K562 (cell line): ENCODE results near the gene DHRS3. TPM values are rescaled to one million over a fixed set of nuclear protein-coding genes. Genes with fewer than 3 reads are reported as not detected.
A peak's percentile ranks its signal among the peaks of the same experiment; 100 is the strongest.

ENCODE experiments used
- ATAC-seq: fragments of 200-7000 bp; cut with Tn5 transposase; 3 replicates; pipeline ENCODE4 v1.9.1; 2020; ENCODE audit warnings: moderate library complexity
- BruUV-seq: library from RNA; stranded (reverse); fragments of 400-500 nt; replicated peaks from 2 replicates; lab custom pipeline; 2021; lab: Mats Ljungman, UMichigan
- CTCF ChIA-PET: fragments of 300-600 bp; formaldehyde crosslinking; extraction: SDS; loops from one replicate; lab custom pipeline; 2021; ENCODE audit warnings: low intra/inter-chr PET ratio; lab: Yijun Ruan, JAX
- POLR2A ChIA-PET: fragments of 300-600, 350-650 bp; sonication (Branson Sonifier 250); formaldehyde crosslinking; extraction: SDS; loops from one replicate; lab custom pipeline; 2021; ENCODE audit warnings: antibody characterized with exemption, inconsistent platforms; lab: Yijun Ruan, JAX
- DNase-seq, 4 experiments: peaks; one replicate each; pipeline versions ENCODE4 v3.0.0 to v3.0.0-alpha.2; 2011 to 2018; ENCODE audit warnings: low spot score in 3 of 4, mixed read lengths in 3 of 4; ENCODE audit errors: extremely low read depth in 1 of 4
- FAIRE-seq: peaks from 2 replicates; lab custom pipeline; 2011; peaks lifted over from hg19 to GRCh38; lab: Jason Lieb, UNC
- H2AFZ ChIP-seq: 2 replicates; pipeline ENCODE4 v1.6.0; 2011; ENCODE audit warnings: low read depth, low read length, control low read depth, inconsistent platforms
- H3K27ac ChIP-seq: fragments of 200-600 bp; 3 replicates; pipeline ENCODE4 v1.8.0; 2011; ENCODE audit warnings: low read depth, mild to moderate bottlenecking, control low read depth, inconsistent platforms, low read length, moderate library complexity, mixed read lengths; ENCODE audit errors: extremely low read depth
- H3K27me3 ChIP-seq, 2 experiments: fragments of 300-600 bp in 1 of 2; 2 replicates in 1 of 2; 3 replicates in 1 of 2; pipeline versions ENCODE4 v1.6.0 to v1.8.0; 2011; ENCODE audit warnings: inconsistent platforms in 2 of 2, low read length in 2 of 2, mild to moderate bottlenecking in 1 of 2, mixed read lengths in 1 of 2, moderate library complexity in 1 of 2; ENCODE audit not compliant: control insufficient read depth in 2 of 2, insufficient read depth in 2 of 2
- H3K36me3 ChIP-seq: fragments of 300-600 bp; 3 replicates; pipeline ENCODE4 v1.8.0; 2011; ENCODE audit warnings: mild to moderate bottlenecking, low read length, inconsistent platforms; ENCODE audit not compliant: control insufficient read depth, insufficient read depth
- H3K4me1 ChIP-seq, 2 experiments: fragments of 200-600 bp in 1 of 2; replicated peaks in 1 of 2; 2 replicates in 1 of 2; 3 replicates in 1 of 2; pipeline versions ENCODE4 v1.5.1 to v1.8.0; 2011; ENCODE audit warnings: inconsistent platforms in 2 of 2, low read length in 2 of 2, mild to moderate bottlenecking in 1 of 2, mixed read lengths in 1 of 2, moderate library complexity in 1 of 2; ENCODE audit not compliant: control insufficient read depth in 2 of 2, insufficient read depth in 2 of 2
- H3K4me2 ChIP-seq: 2 replicates; pipeline ENCODE4 v1.6.1; 2011; ENCODE audit warnings: low read length, control low read depth, inconsistent platforms, mixed read lengths; ENCODE audit not compliant: insufficient read depth
- H3K4me3 ChIP-seq: fragments of 200-600 bp; sonication (generic), shearing (Covaris generic); 2 replicates; pipeline ENCODE4 v1.5.1; 2016; ENCODE audit warnings: control low read depth, inconsistent platforms
- H3K79me2 ChIP-seq: fragments of 200-600 bp; 3 replicates; pipeline ENCODE4 v1.8.0; 2011; ENCODE audit warnings: low read length, inconsistent platforms; ENCODE audit not compliant: control insufficient read depth, insufficient read depth
- H3K9ac ChIP-seq, 2 experiments: 2 replicates each; pipeline versions ENCODE4 v1.6.0 to v1.6.1; 2011; ENCODE audit warnings: low read depth in 2 of 2, low read length in 2 of 2, control low read depth in 1 of 2, inconsistent platforms in 1 of 2, mild to moderate bottlenecking in 1 of 2, mixed read lengths in 1 of 2; ENCODE audit not compliant: insufficient read depth in 1 of 2
- H3K9me1 ChIP-seq: one replicate; pipeline ENCODE4 v1.6.0; 2011; ENCODE audit warnings: inconsistent platforms, mild to moderate bottlenecking, low read length, moderate library complexity; ENCODE audit not compliant: control insufficient read depth, insufficient read depth
- H3K9me3 ChIP-seq: replicated peaks from 2 replicates; pipeline ENCODE4 v1.5.1; 2011; ENCODE audit warnings: low read depth, low read length, inconsistent platforms; ENCODE audit not compliant: control insufficient read depth, insufficient read depth
- H4K20me1 ChIP-seq: replicated peaks from 2 replicates; pipeline ENCODE4 v1.6.1; 2011; ENCODE audit warnings: low read length, inconsistent platforms, mixed read lengths; ENCODE audit not compliant: control insufficient read depth, insufficient read depth
- HDAC2 ChIP-seq: fragments of 450-650 bp; IDR thresholded peaks from 2 replicates; pipeline ENCODE4 v1.6.1; 2016; ENCODE audit warnings: mild to moderate bottlenecking
- ILF3 ChIP-seq: fragments of 450-650 bp; IDR thresholded peaks from 2 replicates; pipeline ENCODE4 v1.6.1; 2018; ENCODE audit warnings: antibody characterized with exemption, mild to moderate bottlenecking, moderate library complexity, borderline replicate concordance
- NRF1 ChIP-seq, 2 experiments: fragments of 450-650 bp; IDR thresholded peaks in 1 of 2; conservative IDR thresholded peaks in 1 of 2; 2 replicates each; pipeline ENCODE4 v1.6.1; 2014; ENCODE audit warnings: mild to moderate bottlenecking in 2 of 2
- ZNF586 ChIP-seq: fragments of 450-650 bp; formaldehyde crosslinking; conservative IDR thresholded peaks from 2 replicates; pipeline ENCODE4 v1.4.0; 2020; ENCODE audit warnings: mild to moderate bottlenecking, moderate library complexity
- WGBS: fragments of 100-300 bp; shearing (Covaris generic); methylation state at CpG from one replicate; pipeline ENCODE4 v1.1.6; 2016; ENCODE audit warnings: low coverage, mixed read lengths; ENCODE audit not compliant: insufficient coverage; ENCODE audit errors: missing lambda C conversion rate; 5-methylcytosine and 5-hydroxymethylcytosine counted together
- in situ Hi-C: fragments of 300-500 bp; cut with MboI; formaldehyde crosslinking; loops from 4 replicates; pipeline ENCODE4 v1.15.0; 2018; ENCODE audit warnings: inconsistent platforms, mixed read lengths
- intact Hi-C: fragments of 100-400 bp; cut with micrococcal nuclease; formaldehyde crosslinking; loops from 2 replicates; pipeline ENCODE4 v1.14.2; 2022
- polyA plus RNA-seq, 8 experiments: library from polyadenylated mRNA; depleted of rRNA in 4 of 8; stranded (reverse) in 5 of 8; unstranded in 3 of 8; fragments of >200 nt; fragmentation: Nextera tagmentation in 2 of 8; fragmentation: Illumina TruSeq in 1 of 8; extraction: Ambion mirVana in 2 of 8; extraction: Trizol in 1 of 8; gene quantifications; 2 replicates each; pipeline versions ENCODE4 v1.2.1 to v1.2.3, GENCODE V29; 2011 to 2014; ENCODE audit warnings: inconsistent platforms in 1 of 8, missing spikeins in 1 of 8
- total RNA-seq, 7 experiments: library from RNA; depleted of rRNA in 6 of 7; stranded (reverse); fragments of >200 nt in 6 of 7; fragmentation: Illumina TruSeq in 2 of 7; extraction: Trizol in 2 of 7; gene quantifications; 2 replicates each; pipeline versions ENCODE4 v1.2.1 to v1.2.3, GENCODE V29; 2011 to 2021; ENCODE audit warnings: low replicate concordance in 1 of 7
- TF ChIP-seq, protein P1 (sequence below): IDR thresholded peaks from 3 replicates; pipeline ENCODE4 v1.6.1; 2011; ENCODE audit warnings: borderline replicate concordance, mild to moderate bottlenecking, moderate library complexity; ENCODE audit not compliant: insufficient read length; ENCODE audit errors: extremely low read depth
- TF ChIP-seq, protein P2 (sequence below): sonication (generic); formaldehyde crosslinking; IDR thresholded peaks from 2 replicates; pipeline ENCODE4 v1.9.0; 2022; ENCODE audit warnings: mild to moderate bottlenecking, missing genetic modification reagents
- TF ChIP-seq, protein P3 (sequence below): sonication (generic); formaldehyde crosslinking; IDR thresholded peaks from 2 replicates; pipeline ENCODE4 v1.8.0; 2022; ENCODE audit warnings: mild to moderate bottlenecking, missing genetic modification reagents
- TF ChIP-seq, protein P4 (sequence below): sonication (generic); formaldehyde crosslinking; IDR thresholded peaks from 2 replicates; pipeline ENCODE4 v1.8.1; 2023; ENCODE audit warnings: mild to moderate bottlenecking, missing genetic modification reagents
- TF ChIP-seq, protein P5 (sequence below): fragments of 450-650 bp; IDR thresholded peaks from 2 replicates; pipeline ENCODE4 v1.7.1; 2018; ENCODE audit warnings: mild to moderate bottlenecking, low read depth; ENCODE audit not compliant: partially characterized antibody

DHRS3 gene
- total and polyA plus RNA-seq, 9 of the 15 experiments (the other 6 are each of a cell fraction or from before 2014, with no cell fraction given), result 21.0 to 116 (median 58.7) TPM

DNA sequence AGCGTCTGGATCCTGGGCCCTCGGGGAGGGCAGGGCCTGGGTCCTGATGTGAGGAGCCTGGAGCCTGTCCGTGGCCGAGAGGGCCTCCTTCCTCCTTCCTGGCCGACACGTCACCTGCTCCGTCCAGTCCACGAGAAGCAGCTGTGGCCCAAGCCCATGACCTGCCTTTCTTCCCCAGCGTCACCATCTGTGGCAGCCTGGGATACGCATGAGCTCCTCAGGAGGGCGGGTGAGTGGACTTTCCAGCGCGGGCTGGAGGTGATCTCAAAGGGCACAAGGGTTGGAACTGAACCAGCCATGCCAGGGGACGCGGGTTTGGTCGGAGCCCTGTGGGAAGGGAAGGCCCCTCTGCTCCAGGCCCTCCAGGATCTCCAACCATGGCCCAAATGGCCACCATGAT, 90.4 kb downstream of the DHRS3 start:
- no TSS peak for BruUV-seq
- no peaks in the 10 kb centered on the region for H3K27me3 ChIP-seq
- no peak for DNase-seq
- no peak overlapping the region for H3K4me3 ChIP-seq
- in situ Hi-C loops (no loop called here), intact Hi-C loops (loop anchor here (5.0 kb wide), 3 partner anchors 50 to 90 kb away; partner anchors contain the start of gene DHRS3)
- ChIA-PET POLR2A (interaction anchor here (0.7 to 4.4 kb wide), 6 partner anchors 8 to 75 kb away, joined by 3 to 26 read pairs (median 4); no protein-coding TSS in a partner anchor), CTCF (no interaction called here)
- peak overlapping the region in 1 of 2 experiments; percentile 82; a peak in 2 of 4 replicates for H3K9ac ChIP-seq
- H3K9me1 ChIP-seq, result no peaks in the 10 kb centered on the region
- ATAC-seq, result no peak
- peaks cover 44 to 49% of the 10 kb centered on the region in 2 experiments for H3K4me1 ChIP-seq
- no peak for FAIRE-seq
- no peak overlapping the region for H3K27ac ChIP-seq
- no peaks in the 10 kb centered on the region for H4K20me1 ChIP-seq
- 100% methylated on average over 4 of the region's 16 CpGs for WGBS
- no peak overlapping the region for H2AFZ ChIP-seq
- H3K36me3 ChIP-seq, result no peaks in the 10 kb centered on the region
- no peaks in the 10 kb centered on the region for H3K9me3 ChIP-seq
- H3K4me2 ChIP-seq, result no peak overlapping the region
- H3K79me2 ChIP-seq, result no peaks in the 10 kb centered on the region
- TF ChIP-seq NRF1 (conservative IDR thresholded peaks at IDR 0.05 in 1 of 2, IDR thresholded peaks at IDR 0.05 in 1 of 2), result no peak
- TF ChIP-seq, protein P1, sequence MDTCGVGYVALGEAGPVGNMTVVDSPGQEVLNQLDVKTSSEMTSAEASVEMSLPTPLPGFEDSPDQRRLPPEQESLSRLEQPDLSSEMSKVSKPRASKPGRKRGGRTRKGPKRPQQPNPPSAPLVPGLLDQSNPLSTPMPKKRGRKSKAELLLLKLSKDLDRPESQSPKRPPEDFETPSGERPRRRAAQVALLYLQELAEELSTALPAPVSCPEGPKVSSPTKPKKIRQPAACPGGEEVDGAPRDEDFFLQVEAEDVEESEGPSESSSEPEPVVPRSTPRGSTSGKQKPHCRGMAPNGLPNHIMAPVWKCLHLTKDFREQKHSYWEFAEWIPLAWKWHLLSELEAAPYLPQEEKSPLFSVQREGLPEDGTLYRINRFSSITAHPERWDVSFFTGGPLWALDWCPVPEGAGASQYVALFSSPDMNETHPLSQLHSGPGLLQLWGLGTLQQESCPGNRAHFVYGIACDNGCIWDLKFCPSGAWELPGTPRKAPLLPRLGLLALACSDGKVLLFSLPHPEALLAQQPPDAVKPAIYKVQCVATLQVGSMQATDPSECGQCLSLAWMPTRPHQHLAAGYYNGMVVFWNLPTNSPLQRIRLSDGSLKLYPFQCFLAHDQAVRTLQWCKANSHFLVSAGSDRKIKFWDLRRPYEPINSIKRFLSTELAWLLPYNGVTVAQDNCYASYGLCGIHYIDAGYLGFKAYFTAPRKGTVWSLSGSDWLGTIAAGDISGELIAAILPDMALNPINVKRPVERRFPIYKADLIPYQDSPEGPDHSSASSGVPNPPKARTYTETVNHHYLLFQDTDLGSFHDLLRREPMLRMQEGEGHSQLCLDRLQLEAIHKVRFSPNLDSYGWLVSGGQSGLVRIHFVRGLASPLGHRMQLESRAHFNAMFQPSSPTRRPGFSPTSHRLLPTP, result no peak
- TF ChIP-seq HDAC2, result no peak
- TF ChIP-seq, protein P2, sequence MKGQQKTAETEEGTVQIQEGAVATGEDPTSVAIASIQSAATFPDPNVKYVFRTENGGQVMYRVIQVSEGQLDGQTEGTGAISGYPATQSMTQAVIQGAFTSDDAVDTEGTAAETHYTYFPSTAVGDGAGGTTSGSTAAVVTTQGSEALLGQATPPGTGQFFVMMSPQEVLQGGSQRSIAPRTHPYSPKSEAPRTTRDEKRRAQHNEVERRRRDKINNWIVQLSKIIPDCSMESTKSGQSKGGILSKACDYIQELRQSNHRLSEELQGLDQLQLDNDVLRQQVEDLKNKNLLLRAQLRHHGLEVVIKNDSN (CRISPR knock-in tag), result peak; percentile 5; the same call in 1 of the 2 replicates
- no peak for TF ChIP-seq ILF3
- TF ChIP-seq, protein P3, sequence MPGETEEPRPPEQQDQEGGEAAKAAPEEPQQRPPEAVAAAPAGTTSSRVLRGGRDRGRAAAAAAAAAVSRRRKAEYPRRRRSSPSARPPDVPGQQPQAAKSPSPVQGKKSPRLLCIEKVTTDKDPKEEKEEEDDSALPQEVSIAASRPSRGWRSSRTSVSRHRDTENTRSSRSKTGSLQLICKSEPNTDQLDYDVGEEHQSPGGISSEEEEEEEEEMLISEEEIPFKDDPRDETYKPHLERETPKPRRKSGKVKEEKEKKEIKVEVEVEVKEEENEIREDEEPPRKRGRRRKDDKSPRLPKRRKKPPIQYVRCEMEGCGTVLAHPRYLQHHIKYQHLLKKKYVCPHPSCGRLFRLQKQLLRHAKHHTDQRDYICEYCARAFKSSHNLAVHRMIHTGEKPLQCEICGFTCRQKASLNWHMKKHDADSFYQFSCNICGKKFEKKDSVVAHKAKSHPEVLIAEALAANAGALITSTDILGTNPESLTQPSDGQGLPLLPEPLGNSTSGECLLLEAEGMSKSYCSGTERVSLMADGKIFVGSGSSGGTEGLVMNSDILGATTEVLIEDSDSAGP (CRISPR knock-in tag), result no peak
- TF ChIP-seq, protein P4, sequence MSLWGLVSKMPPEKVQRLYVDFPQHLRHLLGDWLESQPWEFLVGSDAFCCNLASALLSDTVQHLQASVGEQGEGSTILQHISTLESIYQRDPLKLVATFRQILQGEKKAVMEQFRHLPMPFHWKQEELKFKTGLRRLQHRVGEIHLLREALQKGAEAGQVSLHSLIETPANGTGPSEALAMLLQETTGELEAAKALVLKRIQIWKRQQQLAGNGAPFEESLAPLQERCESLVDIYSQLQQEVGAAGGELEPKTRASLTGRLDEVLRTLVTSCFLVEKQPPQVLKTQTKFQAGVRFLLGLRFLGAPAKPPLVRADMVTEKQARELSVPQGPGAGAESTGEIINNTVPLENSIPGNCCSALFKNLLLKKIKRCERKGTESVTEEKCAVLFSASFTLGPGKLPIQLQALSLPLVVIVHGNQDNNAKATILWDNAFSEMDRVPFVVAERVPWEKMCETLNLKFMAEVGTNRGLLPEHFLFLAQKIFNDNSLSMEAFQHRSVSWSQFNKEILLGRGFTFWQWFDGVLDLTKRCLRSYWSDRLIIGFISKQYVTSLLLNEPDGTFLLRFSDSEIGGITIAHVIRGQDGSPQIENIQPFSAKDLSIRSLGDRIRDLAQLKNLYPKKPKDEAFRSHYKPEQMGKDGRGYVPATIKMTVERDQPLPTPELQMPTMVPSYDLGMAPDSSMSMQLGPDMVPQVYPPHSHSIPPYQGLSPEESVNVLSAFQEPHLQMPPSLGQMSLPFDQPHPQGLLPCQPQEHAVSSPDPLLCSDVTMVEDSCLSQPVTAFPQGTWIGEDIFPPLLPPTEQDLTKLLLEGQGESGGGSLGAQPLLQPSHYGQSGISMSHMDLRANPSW (CRISPR knock-in tag), result peak; percentile 28; the same call in 1 of the 2 replicates
- TF ChIP-seq, protein P5, sequence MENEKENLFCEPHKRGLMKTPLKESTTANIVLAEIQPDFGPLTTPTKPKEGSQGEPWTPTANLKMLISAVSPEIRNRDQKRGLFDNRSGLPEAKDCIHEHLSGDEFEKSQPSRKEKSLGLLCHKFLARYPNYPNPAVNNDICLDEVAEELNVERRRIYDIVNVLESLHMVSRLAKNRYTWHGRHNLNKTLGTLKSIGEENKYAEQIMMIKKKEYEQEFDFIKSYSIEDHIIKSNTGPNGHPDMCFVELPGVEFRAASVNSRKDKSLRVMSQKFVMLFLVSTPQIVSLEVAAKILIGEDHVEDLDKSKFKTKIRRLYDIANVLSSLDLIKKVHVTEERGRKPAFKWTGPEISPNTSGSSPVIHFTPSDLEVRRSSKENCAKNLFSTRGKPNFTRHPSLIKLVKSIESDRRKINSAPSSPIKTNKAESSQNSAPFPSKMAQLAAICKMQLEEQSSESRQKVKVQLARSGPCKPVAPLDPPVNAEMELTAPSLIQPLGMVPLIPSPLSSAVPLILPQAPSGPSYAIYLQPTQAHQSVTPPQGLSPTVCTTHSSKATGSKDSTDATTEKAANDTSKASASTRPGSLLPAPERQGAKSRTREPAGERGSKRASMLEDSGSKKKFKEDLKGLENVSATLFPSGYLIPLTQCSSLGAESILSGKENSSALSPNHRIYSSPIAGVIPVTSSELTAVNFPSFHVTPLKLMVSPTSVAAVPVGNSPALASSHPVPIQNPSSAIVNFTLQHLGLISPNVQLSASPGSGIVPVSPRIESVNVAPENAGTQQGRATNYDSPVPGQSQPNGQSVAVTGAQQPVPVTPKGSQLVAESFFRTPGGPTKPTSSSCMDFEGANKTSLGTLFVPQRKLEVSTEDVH, result no peak
- TF ChIP-seq ZNF586, result no peak
